Brain microvascular endothelial cell (primary cell): Measurements from ENCODE around the gene HTT.
A peak's percentile ranks its signal among the peaks of the same experiment; 100 is the strongest.

Source experiments
- DNase-seq: peaks from one replicate; pipeline ENCODE4 v3.0.0-alpha.2; 2020
- H3K27ac ChIP-seq: fragments of 250-450 bp; sonication (Bioruptor Pico); 2 replicates; pipeline ENCODE4 v1.5.1; 2020; ENCODE audit warnings: mild to moderate bottlenecking, moderate library complexity
- H3K27me3 ChIP-seq: fragments of 250-450 bp; sonication (Bioruptor Pico); replicated peaks from 2 replicates; pipeline ENCODE4 v1.5.1; 2020; ENCODE audit warnings: mild to moderate bottlenecking
- H3K36me3 ChIP-seq: fragments of 250-450 bp; sonication (Bioruptor Pico); replicated peaks from 2 replicates; pipeline ENCODE4 v1.5.1; 2020; ENCODE audit warnings: mild to moderate bottlenecking
- H3K4me3 ChIP-seq: 2 replicates; pipeline ENCODE4 v1.5.1; 2011; ENCODE audit warnings: low read depth, mild to moderate bottlenecking, control low read depth, low read length, moderate library complexity
- CTCF ChIP-seq: IDR thresholded peaks from 2 replicates; pipeline ENCODE4 v1.5.1; 2011; ENCODE audit warnings: low read depth, mild to moderate bottlenecking, moderate library complexity, low read length, control low read depth, inconsistent platforms; ENCODE audit errors: missing control alignments
- in situ Hi-C: cut with HindIII; loops from 2 replicates; pipeline ENCODE4 v1.10.0; 2017; ENCODE audit warnings: low sequenced_read_pairs, low pct_ligation_motif_present

Gene HTT

GRCh38 chr4:3054169-3054759 lies 20.2 kb upstream of the HTT start:
- no peak for DNase-seq
- Histone ChIP-seq H3K4me3 (no peak overlapping the region), H3K27me3 (no peaks in the 10 kb centered on the region), H3K27ac (no peak overlapping the region), H3K36me3 (no peaks in the 10 kb centered on the region)
- no peak for TF ChIP-seq CTCF
- in situ Hi-C loops: no loop called here

GRCh38 chr4:3059943-3060342 lies 14.5 kb upstream of the HTT start:
- H3K4me3 ChIP-seq: no peak overlapping the region
- H3K36me3 ChIP-seq: no peaks in the 10 kb centered on the region
- in situ Hi-C loops: no loop called here
- no peak for DNase-seq
- no peak for TF ChIP-seq CTCF
- H3K27ac ChIP-seq: no peak overlapping the region
- peaks cover 6% of the 10 kb centered on the region for H3K27me3 ChIP-seq

GRCh38 chr4:3060946-3061345 lies 13.5 kb upstream of the HTT start:
- Histone ChIP-seq H3K36me3 (no peaks in the 10 kb centered on the region), H3K27ac (no peak overlapping the region), H3K4me3 (no peak overlapping the region), H3K27me3 (peaks cover 6% of the 10 kb centered on the region)
- in situ Hi-C loops: no loop called here
- TF ChIP-seq CTCF: no peak
- DNase-seq: no peak

- Histone ChIP-seq H3K27ac (no peak overlapping the region), H3K4me3 (no peak overlapping the region), H3K36me3 (no peaks in the 10 kb centered on the region), H3K27me3 (peaks cover 6% of the 10 kb centered on the region)
- TF ChIP-seq CTCF: no peak
- peak; percentile 85 for DNase-seq
- in situ Hi-C loops: no loop called here
Measured at GRCh38 chr4:3062471-3062870, 12.0 kb upstream of the HTT start.

- Histone ChIP-seq H3K27ac (no peak overlapping the region), H3K27me3 (no peaks in the 10 kb centered on the region), H3K4me3 (no peak overlapping the region), H3K36me3 (no peaks in the 10 kb centered on the region)
- no peak for TF ChIP-seq CTCF
- in situ Hi-C loops: no loop called here
- no peak for DNase-seq
Measured at GRCh38 chr4:3065551-3065950, 8.9 kb upstream of the HTT start.

GRCh38 chr4:3066836-3067400 lies 7.6 kb upstream of the HTT start:
- in situ Hi-C loops: no loop called here
- Histone ChIP-seq H3K27me3 (no peaks in the 10 kb centered on the region), H3K27ac (no peak overlapping the region), H3K4me3 (no peak overlapping the region), H3K36me3 (no peaks in the 10 kb centered on the region)
- TF ChIP-seq CTCF: no peak
- DNase-seq: no peak
